Measurements from ENCODE around the gene ARMC7.

DNA sequence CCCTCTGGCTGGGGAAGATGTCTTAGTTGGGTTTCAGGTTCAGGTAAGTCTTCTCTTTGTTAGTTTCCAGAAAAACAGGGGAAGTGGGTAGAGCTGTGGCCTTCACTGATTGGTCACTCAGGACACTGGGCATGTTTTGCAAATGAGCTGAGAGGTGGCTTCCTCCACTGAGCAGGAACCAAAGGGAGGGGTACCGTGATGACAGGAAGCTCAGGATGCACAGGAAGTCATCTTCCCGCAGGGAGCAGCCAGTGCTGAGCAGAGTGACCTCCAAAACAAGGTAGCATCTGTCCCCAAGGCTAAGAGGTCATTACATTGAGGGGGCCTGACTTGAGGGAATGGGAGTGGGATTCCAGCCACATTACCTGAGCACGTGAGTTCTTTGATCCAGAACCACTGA lies 16.2 kb downstream of the ARMC7 start:
- TF ChIP-seq, protein P1, sequence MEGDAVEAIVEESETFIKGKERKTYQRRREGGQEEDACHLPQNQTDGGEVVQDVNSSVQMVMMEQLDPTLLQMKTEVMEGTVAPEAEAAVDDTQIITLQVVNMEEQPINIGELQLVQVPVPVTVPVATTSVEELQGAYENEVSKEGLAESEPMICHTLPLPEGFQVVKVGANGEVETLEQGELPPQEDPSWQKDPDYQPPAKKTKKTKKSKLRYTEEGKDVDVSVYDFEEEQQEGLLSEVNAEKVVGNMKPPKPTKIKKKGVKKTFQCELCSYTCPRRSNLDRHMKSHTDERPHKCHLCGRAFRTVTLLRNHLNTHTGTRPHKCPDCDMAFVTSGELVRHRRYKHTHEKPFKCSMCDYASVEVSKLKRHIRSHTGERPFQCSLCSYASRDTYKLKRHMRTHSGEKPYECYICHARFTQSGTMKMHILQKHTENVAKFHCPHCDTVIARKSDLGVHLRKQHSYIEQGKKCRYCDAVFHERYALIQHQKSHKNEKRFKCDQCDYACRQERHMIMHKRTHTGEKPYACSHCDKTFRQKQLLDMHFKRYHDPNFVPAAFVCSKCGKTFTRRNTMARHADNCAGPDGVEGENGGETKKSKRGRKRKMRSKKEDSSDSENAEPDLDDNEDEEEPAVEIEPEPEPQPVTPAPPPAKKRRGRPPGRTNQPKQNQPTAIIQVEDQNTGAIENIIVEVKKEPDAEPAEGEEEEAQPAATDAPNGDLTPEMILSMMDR (IDR thresholded peaks at IDR 0.05; ENCODE audit: low read depth, low read length, poor library complexity, severe bottlenecking) = no peak
- TF ChIP-seq EZH2phosphoT487 (IDR thresholded peaks at IDR 0.05; ENCODE audit: borderline replicate concordance, low read length) = no peak
